ENCODE results near the gene CLCA2.

GRCh38 chr1:86504895-86505563 lies 81.1 kb downstream of the CLCA2 start:
- TF ChIP-seq GATA2 (IDR thresholded peaks at IDR 0.05; ENCODE audit: low read depth, low read length) (no peak), GATA3 (IDR thresholded peaks at IDR 0.05; ENCODE audit: low read depth, low read length) (no peak)
